Tibial artery (tissue), 4 donors: Measurements from ENCODE around the gene RPS29.

Experiments used
- DNase-seq, 2 donors: peaks; one replicate each; pipeline ENCODE4 v3.0.0-alpha.2; 2019
- H3K27ac ChIP-seq, 2 donors: fragments of 200-600 bp; sonication (generic) in 1 of 2; 1 replicate in 1 of 2; 2 replicates in 1 of 2; pipeline ENCODE4 v1.5.1; 2018 to 2019; ENCODE audit warnings: mild to moderate bottlenecking in 1 of 2
- H3K27me3 ChIP-seq, 2 donors: fragments of 200-600 bp; sonication (generic) in 1 of 2; one replicate each; pipeline versions ENCODE4 v1.5.1 to v1.6.0; 2016 to 2019
- H3K36me3 ChIP-seq, 3 donors: fragments of 200-600 bp; sonication (generic) in 2 of 3; one replicate each; pipeline ENCODE4 v1.5.1; 2016 to 2019; ENCODE audit warnings: mild to moderate bottlenecking in 2 of 3
- H3K4me1 ChIP-seq, 4 donors: fragments of 200-600 bp; sonication (generic) in 2 of 4; 1 replicate in 3 of 4; 2 replicates in 1 of 4; pipeline ENCODE4 v1.5.1; 2016 to 2019
- H3K4me3 ChIP-seq, 2 donors: fragments of 200-600 bp; sonication (generic) in 1 of 2; 1 replicate in 1 of 2; 2 replicates in 1 of 2; pipeline ENCODE4 v1.5.1; 2018 to 2019; ENCODE audit warnings: mild to moderate bottlenecking in 2 of 2
- H3K9me3 ChIP-seq, 3 donors: fragments of 200-600 bp; sonication (generic) in 1 of 3; one replicate each; pipeline ENCODE4 v1.5.1; 2016 to 2019
- intact Hi-C: fragments of 100-400 bp; cut with DNase I; formaldehyde crosslinking; loops from one replicate; pipeline ENCODE4 v1.15.0; 2023; ENCODE audit warnings: low total_unique reads
- TF ChIP-seq, protein P1 (sequence below), 2 experiments: fragments of 200-600 bp in 1 of 2; fragments of 450-650 bp in 1 of 2; IDR thresholded peaks; one replicate each; pipeline ENCODE4 v1.5.1; 2017 to 2019; ENCODE audit warnings: antibody characterized with exemption in 2 of 2, mild to moderate bottlenecking in 1 of 2, moderate library complexity in 1 of 2

Gene RPS29

DNA sequence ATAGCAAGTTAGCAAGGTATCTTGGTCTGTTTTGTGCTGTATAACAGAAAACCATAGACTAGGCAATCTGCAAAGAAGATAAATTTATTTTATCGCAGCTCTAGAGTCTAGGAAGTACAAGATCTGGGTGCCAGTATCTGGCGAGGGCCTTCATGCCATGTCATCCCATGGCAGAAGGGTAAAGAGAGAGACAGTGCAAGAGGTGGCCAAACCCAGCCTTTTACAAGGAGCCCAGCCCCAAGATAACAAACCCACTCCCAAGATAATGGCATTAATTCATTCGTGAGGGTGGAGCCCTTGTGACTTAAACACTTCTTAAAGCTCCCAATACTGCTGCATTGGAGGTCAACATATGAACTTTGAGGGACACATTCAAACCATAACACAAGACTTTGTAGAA is 16.9 kb downstream of the RPS29 start:
- H3K36me3 ChIP-seq: peaks cover 0 to 12% (median 4%) of the 10 kb centered on the region in 3 donors
- H3K9me3 ChIP-seq: no peaks in the 10 kb centered on the region
- no peak overlapping the region for H3K4me3 ChIP-seq
- H3K4me1 ChIP-seq: no peaks in the 10 kb centered on the region
- TF ChIP-seq, protein P1, sequence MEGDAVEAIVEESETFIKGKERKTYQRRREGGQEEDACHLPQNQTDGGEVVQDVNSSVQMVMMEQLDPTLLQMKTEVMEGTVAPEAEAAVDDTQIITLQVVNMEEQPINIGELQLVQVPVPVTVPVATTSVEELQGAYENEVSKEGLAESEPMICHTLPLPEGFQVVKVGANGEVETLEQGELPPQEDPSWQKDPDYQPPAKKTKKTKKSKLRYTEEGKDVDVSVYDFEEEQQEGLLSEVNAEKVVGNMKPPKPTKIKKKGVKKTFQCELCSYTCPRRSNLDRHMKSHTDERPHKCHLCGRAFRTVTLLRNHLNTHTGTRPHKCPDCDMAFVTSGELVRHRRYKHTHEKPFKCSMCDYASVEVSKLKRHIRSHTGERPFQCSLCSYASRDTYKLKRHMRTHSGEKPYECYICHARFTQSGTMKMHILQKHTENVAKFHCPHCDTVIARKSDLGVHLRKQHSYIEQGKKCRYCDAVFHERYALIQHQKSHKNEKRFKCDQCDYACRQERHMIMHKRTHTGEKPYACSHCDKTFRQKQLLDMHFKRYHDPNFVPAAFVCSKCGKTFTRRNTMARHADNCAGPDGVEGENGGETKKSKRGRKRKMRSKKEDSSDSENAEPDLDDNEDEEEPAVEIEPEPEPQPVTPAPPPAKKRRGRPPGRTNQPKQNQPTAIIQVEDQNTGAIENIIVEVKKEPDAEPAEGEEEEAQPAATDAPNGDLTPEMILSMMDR (IDR thresholded peaks at IDR 0.05): no peak
- H3K27ac ChIP-seq: no peak overlapping the region
- no peaks in the 10 kb centered on the region for H3K27me3 ChIP-seq
- DNase-seq: no peak
- intact Hi-C loops: no loop called here

DNA sequence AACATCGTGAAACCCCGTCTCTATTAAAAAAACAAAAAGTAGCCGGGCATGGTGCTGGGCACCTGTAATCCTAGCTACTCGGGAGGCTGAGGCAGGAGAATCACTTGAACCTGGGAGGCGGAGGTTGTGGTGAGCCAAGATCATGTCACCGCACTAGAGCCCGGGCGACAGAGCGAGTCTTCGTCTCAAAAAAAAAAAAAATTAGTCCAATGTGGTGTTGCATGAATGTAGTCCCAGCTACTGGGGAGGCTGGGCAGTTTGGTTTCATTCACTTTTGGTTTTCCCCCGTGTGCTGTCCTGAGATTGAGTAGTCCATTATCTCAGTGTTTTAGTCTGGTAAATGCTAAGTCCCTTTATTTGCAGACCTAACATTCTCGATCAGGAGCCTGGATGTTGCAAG is 19.5 kb downstream of the RPS29 start:
- H3K4me3 ChIP-seq: no peak overlapping the region
- H3K36me3 ChIP-seq: peaks cover 0 to 4% (median 0%) of the 10 kb centered on the region in 3 donors
- DNase-seq: no peak
- no peaks in the 10 kb centered on the region for H3K27me3 ChIP-seq
- TF ChIP-seq, protein P1 (IDR thresholded peaks at IDR 0.05): no peak
- intact Hi-C loops: no loop called here
- H3K4me1 ChIP-seq: no peaks in the 10 kb centered on the region
- H3K9me3 ChIP-seq: no peaks in the 10 kb centered on the region
- H3K27ac ChIP-seq: no peak overlapping the region

GRCh38 chr14:49559979-49560768 is 26.0 kb downstream of the RPS29 start:
- H3K9me3 ChIP-seq: no peaks in the 10 kb centered on the region
- no peak for DNase-seq
- no peaks in the 10 kb centered on the region for H3K36me3 ChIP-seq
- intact Hi-C loops: no loop called here
- H3K4me1 ChIP-seq: no peaks in the 10 kb centered on the region
- no peak overlapping the region for H3K4me3 ChIP-seq
- TF ChIP-seq, protein P1 (IDR thresholded peaks at IDR 0.05): no peak
- no peak overlapping the region for H3K27ac ChIP-seq
- no peaks in the 10 kb centered on the region for H3K27me3 ChIP-seq

- intact Hi-C loops: no loop called here
- Histone ChIP-seq H3K4me3 (no peak overlapping the region), H3K4me1 (no peaks in the 10 kb centered on the region), H3K27me3 (no peaks in the 10 kb centered on the region), H3K27ac (no peak overlapping the region), H3K36me3 (no peaks in the 10 kb centered on the region), H3K9me3 (no peaks in the 10 kb centered on the region)
- TF ChIP-seq, protein P1 (IDR thresholded peaks at IDR 0.05): no peak
- no peak for DNase-seq
These were observed 32.3 kb downstream of the RPS29 start for GRCh38 chr14:49553892-49554291.

- Histone ChIP-seq H3K27ac (no peak overlapping the region), H3K36me3 (no peaks in the 10 kb centered on the region), H3K27me3 (no peaks in the 10 kb centered on the region), H3K9me3 (no peaks in the 10 kb centered on the region), H3K4me1 (no peaks in the 10 kb centered on the region), H3K4me3 (no peak overlapping the region)
- intact Hi-C loops: no loop called here
- TF ChIP-seq, protein P1 (IDR thresholded peaks at IDR 0.05): no peak
- no peak for DNase-seq
These were observed 33.1 kb downstream of the RPS29 start for GRCh38 chr14:49553106-49553505.
